GM21423 (cell line): ENCODE results near the gene ANKZF1.

Source experiments
- ATAC-seq: cut with Tn5 transposase; IDR thresholded peaks from one replicate; pipeline ENCODE4 v1.9.1; 2021; ENCODE audit warnings: mild to moderate bottlenecking, moderate library complexity; ENCODE audit not compliant: unreplicated experiment

Gene ANKZF1

DNA sequence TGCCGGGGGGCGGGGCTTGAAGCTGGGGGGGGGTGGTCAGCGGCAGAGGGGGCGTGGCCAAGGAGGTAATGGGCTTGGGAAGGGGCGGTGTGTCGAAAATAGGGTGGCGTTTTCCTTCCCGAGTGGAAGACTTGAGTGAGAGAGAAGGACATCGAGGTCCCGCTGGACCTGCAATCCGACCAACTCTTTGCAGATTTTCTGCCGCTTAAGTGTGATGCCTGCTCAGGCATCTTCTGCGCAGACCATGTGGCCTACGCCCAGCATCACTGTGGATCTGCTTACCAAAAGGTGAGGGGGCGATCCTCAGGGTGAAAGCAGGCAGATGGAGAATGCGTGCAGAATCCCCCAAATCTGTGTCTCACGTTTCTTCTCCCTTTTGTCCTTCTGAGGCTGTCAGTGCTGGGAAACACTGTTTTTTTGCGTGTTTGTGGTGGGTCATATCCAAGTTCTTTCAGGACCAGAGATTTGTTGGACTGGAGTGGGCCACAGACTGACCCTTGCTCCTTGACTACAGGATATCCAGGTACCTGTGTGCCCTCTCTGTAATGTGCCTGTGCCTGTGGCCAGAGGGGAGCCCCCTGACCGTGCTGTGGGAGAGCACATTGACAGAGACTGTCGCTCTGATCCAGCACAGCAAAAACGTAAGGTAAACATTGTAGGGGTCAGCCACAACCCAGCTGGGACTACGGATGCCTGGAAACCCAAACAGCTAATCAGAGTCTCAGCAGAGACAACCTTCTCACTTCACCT, 22.3 kb upstream of the ANKZF1 start:
- ATAC-seq, result no peak

GRCh38 chr2:219207884-219208740, 21.5 kb upstream of the ANKZF1 start:
- ATAC-seq, result no peak

DNA sequence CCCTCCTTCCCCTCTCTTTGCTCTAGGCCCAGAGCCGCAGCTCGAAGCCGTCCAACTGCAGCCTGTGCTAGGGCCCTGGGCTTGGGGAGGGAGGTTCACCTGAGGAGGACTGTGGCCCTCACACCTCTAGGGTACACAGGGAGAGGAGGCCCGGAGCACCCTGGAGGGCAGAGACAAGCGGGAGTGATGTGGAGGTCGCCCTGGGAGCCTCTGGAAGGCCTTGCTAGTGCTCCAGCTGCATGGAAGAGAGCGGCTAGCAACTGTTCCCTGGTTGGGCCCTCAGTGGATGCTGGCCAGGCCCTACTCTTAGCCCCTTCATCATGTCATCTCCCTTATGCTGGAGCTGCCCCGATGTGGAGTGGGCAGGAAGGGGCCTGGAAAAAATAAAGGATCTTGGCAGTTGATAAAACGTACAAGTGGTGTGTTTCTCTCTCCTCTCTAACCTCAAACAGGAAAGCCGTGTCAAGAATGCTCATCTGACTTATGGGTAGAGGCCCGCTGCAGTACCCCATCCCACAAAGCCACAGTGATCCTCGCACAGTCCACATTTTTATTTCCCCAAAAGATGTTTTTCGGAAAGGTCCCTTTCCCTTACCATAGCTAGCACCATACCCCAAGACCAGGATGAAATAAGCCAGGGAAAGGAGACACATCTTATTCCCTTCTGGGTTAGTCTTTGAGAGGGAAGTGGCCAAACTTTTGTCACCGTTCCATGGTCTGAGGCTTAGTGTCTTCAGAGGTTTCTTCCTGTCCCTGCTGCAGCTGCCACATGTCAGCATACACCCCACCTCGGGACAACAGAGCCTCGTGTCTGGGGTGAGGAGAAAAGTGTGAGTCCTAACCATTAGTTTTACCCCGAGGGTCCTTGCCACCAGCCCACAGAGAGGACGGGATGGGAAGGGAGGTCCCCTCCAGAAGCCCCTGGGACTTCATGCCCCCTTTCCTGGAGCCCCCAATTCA, 20.1 kb upstream of the ANKZF1 start:
- no peak for ATAC-seq

GRCh38 chr2:219210196-219210885, 19.3 kb upstream of the ANKZF1 start:
- ATAC-seq, result no peak

DNA sequence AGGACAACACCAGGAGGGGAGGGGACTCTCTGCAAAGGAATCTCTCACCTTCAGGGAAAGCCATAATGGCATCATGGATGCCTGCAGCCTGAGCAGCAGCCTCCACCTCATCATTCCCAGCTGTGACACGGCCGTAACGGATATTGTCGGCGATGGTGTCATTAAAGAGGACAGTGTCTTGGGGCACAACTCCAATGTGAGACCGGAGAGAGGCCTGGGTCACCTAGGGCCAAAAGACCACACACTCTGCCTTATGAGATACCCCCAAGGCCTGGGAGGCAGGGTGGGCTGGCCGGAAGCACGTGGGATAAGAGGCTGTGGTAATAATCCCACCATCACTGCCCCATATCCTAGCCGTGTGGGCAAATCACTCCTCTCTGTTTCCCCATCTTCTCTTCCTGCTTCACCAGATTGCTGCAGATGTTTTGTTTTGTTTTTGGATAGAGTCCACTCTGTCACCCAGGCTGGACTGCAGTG, 18.7 kb upstream of the ANKZF1 start:
- no peak for ATAC-seq

DNA sequence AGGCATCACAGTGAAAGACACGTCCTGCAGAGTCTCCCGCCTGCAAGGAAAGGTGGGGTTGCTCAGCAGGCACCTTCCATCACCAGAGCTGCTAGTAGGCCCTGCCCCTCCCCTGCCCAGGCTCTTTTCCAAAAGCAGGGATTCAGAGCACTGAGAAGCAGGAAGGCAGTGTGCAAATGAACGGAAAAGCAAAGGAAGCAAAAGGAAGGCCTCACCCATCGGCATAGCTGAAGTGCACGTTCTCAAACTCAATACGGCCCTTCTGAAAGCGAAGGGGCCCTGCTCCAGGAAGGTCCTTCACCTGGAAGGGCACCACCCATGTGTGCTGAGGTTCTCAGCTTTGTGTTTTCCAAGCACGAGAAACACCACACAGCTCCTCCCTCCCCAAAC, 16.6 kb upstream of the ANKZF1 start:
- ATAC-seq, result no peak

DNA sequence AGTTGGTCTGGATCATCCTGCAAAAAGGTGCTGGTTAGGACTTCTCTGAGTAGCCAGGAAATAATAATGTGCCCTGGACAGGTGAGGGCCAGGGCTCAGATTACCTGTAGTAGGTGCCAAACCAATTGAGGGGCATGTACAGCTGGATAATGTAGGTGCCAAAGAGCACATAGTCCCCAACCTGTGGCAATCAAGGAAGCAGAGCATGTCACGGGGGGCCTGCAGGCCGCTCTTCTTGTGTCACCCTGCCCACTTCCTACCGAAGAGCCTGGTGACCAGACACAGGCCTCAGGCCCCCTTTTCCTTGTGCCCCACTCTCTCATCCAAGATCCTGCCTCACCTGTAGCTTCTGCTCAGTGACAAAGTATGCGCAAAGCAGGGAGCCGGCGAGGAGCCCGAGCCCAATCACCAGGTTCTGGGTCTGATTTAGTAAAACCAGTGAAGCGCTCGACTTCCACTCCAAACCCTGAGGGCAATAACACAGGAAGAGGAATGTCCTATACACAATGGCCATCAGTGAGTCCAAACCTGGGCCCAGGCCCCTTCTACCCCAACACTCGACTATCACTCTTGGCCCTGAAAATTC, 16.0 kb upstream of the ANKZF1 start:
- ATAC-seq, result no peak

- no peak for ATAC-seq
Measured at GRCh38 chr2:219214141-219214540, 15.5 kb upstream of the ANKZF1 start.

DNA sequence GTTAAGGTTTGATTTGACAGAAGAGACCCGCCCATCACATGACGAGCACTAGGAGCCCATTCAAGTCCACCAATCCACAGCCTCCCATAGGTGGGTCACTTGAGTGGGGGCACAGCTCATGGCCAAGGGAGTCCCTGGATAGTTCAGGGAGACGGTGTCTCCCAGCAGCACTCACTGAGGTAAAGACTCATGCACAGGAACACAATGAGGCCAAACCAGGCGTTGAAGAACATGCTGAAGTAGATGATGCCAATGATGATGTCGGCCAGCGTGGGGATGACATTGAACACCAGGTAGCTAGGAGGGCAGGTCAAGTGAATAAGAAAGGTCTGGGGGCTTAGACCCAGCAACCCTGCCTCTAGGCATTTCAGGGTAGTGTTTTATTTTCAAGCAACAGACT, 14.8 kb upstream of the ANKZF1 start:
- no peak for ATAC-seq

DNA sequence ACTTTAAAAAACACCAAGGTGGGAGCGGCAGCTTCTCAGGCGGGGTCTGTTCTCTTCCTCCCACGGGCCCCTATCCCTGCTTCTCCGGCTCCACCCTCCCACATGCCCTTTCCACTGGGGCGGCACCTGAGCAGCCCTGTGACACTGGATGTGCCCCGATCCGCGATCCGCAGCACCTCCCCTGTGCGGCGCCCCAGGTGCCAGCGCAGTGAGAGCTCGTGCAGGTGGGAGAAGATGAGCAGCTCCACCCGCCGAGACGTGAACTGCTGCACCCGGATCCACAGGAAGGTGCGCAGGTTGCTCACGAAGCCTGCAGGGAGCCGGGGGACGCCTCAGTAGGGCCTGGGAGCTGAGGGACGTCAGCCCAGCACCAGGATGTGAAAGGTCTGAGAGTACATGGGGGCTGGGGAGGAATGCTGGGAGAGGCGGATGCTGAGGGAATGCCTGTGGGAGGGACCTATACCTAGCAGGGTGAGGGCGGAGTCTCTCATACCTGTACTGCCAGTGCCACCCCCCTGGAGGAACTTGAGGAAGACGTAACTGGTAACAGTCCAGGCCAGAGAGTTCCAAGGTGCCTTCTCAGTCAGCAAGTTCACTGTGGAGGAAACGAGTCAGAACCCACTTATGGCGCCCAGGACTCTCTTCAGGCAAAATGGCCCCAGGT, 13.6 kb upstream of the ANKZF1 start:
- ATAC-seq, result no peak

DNA sequence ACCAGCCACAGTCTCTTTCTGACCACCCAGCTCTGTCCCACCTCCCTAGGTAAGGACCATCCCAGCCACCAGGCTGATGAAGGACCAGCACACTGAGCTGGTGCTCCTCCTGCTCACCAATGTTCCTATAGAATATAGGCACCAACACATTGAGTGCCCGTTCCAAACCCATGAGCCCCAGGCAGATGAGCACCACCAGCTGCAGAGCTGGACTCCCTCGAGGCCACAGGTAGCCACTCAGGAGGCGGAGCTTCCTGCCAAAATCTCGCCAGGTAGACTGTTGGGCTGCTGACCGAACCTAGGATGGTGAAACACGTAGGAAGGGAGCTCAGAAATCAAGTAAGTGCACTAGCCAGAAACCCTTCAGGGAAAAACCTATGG, 13.1 kb upstream of the ANKZF1 start:
- ATAC-seq, result no peak

DNA sequence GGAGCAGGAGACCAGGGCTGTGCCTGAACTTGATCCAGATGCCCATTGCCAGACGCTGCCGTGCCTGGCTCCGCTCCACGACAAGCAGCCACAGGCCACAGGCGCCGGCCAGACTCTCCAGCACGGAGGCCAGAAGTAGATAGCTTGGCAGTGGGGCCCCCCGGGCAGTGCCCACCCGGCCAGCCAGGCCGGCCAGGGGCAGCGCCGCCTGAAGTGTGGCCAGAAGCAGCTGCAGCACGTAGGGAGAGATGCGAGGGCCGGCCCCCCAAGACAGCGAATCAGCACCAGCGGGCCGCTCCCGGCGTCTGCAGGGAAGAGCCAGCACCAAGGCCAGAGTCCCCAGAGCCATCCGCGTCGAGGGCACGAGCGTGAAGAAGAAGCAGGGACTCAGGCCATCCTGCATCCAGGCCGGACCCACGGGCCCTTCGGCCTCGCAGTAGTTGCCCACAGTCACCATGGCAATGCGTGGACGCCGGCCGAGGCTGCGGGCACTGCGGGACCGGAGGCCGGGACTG, 11.3 kb upstream of the ANKZF1 start:
- peak; percentile 23 for ATAC-seq

DNA sequence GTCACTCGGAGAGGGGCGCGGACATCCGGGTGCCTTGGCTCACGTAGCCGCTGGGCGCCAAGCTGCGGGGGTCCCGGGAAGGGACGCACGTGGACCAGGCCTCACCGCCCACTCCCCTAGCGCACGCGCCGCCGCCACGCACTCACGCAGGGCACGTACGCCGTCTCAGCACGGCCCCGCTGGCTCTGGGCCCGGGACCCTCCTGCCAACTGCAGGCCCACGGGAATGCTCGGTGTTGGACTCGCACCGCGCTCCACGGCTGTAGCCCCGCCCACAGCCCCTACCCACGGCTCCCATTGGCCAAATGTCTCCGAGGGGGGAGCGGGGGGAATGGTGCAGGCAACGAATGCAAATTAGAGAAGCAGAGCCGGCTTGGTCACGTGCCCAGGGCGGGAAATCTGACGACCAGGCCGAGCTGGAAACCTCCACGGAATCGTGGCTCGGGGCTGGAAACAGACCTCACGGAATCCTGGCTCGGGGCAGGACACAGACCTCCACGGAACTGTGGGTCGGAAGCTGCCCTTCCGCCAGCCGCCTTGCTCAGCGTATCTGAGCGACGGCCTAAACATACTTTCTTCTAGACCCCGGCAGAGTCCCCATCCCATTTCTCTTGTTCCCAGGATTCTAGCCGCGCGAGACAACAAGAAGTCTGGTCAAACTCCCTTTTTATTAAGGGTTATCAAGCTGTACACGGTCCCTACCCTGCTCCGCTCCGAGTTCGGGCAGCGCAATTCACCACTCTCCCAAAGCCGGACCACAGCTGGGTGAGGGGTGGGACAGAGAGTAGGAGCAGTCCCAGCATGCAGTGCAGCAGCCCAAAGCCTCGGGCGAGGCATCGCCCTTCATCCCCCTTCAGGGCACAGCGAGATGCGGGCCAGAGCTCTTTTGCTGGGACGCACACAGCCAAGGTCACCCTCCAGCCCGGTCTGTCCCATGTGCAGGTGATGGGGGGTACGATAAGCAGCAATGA, 10.6 kb upstream of the ANKZF1 start, which contains the start of gene ABCB6:
Gene ABCB6, minus strand, starts transcription at position 227 of the 970 bp plus-strand sequence. CDS start 285 bp downstream, outside the sequence.
- peak; percentile 83 for ATAC-seq

DNA sequence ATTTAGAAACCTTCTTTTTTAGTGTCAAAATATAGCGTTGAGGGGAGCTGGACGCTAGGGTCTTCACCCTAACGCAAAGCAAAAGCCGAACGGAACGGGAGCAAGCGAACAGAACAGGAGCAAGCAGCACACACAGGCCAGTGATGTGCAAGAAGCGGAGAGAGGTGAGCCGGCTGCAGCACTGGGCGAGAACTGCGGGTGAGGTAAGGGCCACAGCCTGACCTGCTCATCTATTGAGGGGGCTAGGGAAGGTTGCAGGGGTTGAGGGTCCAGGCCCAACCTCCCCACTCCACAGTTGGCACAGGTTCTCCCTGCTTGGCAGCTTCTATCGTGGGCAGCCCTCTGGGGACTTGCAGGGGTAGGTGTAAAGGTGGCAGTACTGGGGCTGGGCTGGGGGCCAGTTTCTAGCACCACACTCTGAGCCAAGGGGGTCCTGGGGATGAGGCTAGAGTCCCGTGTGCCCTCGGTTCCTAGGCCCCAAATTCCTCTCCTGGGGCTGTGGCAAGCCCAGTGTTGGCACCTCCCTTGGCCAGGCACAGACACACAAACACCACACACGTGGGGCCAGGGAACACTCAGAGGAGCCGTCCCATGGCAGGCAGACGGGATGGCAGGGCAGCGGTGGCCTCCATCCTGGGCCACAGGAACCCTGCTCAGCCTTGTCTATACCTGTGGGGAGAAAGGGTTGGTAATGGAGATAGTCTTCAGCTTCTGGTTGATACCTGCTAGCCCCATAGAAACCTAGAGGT, 9.6 kb upstream of the ANKZF1 start:
- no peak for ATAC-seq

DNA sequence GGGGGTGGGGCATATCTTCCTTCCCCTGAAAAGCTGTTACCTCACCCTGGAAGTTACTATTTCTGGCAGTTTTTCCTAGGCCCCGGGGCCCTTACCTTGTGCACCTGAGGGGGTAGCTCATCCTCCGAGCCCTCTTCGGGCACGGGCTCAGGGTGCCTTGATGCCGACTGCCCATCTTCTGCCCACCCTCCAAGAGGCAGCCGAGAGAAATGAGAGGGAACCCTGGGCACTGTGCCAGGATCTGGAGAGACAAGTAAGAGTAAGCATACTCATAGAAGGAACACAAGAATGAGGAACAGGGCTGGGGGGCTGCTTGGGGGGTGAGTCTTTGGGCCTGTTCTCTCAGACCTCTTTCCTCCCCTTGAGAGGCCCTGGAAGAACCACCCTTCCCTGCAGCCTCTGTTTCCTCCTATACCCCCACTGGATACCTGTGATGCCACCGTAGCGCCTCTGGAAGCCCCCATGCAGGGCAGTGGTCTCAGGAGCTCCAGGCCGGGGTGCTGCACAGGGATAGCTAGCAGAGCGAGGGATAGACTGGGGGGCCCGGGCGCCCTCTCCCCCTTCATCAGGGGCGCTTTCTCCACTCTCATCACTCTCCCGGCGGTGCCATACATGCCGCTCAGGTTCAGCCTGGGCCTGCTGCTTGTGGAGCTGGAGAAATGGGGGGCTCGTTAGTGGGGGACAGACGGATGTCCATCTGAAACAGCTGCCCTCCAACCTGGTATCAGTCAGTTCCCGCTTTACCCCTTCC, 8.8 kb upstream of the ANKZF1 start:
- ATAC-seq, result no peak

GRCh38 chr2:219221957-219222518, 7.6 kb upstream of the ANKZF1 start:
- no peak for ATAC-seq
